HG02642 (cell line): ENCODE measurements around the gene MYO5B.

Experiments
- ATAC-seq: cut with Tn5 transposase; IDR thresholded peaks from one replicate; pipeline ENCODE4 v1.9.1; 2021; ENCODE audit warnings: mild to moderate bottlenecking; ENCODE audit not compliant: unreplicated experiment, poor library complexity

The MYO5B gene

DNA sequence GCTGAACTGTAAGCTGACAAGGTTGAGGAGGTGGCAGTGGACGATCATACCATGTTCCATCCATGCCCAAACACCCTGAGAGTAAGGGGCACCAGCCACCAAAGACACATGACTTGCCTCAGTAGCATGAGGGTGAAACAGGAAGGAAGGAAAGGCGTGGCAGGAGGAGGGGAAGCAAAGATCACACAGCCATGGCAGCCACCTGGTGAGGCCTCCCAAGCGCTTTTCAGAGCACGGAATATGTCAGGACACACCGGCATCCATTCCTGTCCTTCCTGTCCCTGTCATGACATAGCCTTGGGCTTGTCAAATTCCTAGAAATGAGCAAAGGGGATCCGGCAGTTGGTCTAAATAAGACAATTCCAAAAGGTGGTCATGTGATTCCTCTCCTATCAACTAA is 118.7 kb downstream of the MYO5B start:
- ATAC-seq, result no peak

DNA sequence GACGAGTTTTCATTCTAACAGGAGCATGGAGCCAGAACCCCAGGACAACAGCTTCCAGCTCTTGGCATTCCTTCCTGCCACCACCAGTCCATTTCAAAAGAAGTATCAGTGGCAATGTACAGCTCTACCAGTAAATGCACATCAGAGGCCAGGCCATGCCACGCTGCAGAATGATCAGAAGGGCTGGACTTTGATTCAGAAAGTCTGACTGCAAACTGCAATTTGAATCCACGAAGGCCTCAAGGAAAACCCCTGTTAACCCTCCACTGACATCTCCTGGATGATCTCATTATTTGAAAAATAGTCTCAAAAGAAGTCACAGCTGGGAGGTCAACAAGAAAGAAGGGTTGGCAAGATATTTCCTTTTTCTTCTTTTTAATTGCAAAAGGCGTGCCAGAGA is 119.2 kb downstream of the MYO5B start:
- ATAC-seq, result no peak

DNA sequence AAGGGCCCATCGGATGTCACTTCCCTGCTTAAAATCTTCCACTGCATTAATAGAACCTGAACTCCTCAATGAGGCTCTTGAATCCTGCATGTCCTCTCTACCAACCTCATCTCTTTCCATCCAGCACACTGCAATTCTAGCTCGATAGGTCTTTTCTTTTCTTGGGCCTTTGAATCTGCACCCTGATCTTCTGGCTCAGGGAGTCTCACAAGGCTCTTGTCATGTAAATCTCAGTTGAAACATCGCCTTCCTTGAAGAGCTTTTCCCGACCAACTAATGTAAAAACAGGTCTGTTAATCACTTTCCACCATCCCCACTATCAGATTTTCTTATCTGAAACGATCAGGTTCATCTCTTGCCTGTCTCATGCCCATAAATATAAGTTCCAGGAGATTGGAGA is 120.5 kb downstream of the MYO5B start:
- ATAC-seq, result no peak

DNA sequence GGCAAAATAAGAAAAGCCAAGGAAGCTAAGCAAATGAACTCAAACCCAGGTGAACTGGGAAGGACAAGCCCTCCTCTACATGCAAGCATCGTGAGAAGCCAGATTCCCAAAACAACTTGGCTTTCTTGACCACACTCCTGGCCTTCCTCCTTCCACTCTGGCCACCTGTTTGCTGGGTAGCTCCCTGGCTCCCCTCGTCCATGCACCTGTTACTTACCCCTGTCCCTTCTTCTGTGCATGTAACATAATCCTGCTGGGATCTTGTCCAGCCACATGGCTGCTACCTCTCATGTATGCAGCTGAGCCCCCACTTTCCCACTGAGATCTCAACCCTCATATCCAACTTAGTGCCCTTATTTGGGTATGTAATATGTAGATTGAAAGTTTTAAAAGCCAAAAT is 121.6 kb downstream of the MYO5B start:
- ATAC-seq, result no peak

DNA sequence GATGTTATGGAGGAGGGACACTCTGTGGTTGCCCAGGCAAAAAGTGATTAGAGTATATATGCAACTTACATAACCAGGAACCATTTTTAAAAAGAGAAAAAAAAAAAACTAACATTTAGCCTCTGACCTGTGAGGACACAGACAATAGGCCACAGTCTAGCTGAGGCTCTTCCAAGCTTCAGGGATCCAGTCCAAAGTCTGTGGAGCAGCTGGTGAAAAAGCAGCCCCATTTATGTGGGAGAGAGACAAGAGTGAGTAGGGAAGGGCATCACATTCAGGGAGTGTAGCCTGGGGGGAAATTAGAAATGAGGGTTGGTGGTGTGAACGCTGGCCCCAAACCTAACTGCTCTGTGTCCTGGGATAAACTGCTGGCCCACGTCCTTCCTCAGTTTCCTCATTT is 122.8 kb downstream of the MYO5B start:
- no peak for ATAC-seq

DNA sequence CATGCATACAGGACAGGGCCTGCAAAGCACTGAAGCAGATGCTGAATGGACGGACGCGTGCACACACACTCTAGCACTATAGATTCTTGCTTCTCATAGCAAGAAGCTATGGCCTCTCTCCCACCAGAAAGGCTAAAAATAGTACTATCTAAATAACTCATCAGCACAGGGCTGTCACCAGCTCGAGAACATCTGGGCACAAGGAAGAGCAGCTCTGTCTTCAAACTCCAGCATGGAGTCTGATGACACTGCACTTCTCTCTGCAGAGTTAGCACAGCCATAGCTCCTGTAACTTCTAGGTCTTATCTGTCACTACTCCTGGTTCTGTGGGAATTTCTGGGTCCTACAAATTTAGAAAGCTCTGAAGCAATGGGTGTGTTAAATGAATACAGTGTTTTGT is 123.5 kb downstream of the MYO5B start:
- ATAC-seq, result no peak

DNA sequence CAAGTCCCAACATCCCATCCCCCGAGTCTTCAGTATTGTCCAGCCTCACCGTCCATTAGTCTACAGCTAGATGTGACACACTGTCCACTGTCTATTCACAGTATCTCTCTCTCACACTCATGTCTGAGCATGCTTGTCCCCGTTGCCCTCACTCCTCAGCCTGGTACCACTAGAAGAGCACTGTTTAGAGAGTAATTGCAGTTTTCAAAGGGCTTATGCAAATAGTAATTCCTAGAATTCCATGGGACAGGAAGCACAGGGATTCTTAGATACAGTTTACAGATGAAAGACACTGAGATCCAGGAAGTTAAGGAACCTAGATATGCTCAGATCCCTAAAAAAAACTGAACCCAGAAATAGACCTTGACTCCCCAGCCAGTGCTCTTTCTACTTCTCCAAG is 125.5 kb downstream of the MYO5B start:
- no peak for ATAC-seq

DNA sequence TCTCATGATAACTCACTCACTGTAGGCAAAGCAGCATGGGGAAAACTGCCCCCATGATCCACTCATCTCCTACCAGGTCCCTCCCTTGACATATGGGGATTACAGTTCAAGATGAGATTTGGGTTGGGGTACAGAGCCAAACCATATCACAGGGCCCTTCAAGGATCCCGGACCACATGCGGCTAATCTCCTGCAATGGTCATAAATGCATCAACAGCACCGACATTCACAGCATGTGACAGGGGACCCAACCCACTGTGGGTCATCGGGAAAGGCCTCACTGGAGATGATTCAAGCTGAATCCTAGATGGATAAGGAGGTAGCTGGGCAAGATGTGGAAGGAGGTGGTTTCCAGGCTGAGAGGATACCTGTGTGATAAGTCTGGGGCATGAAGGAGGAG is 129.4 kb downstream of the MYO5B start:
- no peak for ATAC-seq

DNA sequence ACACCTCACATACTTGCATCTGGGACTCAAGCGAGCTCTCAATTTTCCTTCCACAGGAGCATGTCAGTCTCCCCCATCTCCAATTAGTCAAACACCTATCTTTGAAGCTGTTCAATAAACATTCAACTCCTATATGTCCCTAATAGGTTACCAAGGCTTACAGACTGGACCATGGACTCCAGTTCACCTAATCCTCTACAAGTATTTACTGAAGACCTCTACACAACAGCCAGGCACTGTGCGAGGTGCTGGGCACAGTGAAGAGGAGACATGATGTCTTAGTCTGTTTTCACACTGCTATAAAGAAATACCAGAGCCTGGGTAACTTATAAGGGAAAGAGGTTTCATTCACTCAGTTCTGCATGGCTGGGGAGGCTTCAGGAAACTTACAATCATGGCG is 129.9 kb downstream of the MYO5B start:
- ATAC-seq, result no peak

DNA sequence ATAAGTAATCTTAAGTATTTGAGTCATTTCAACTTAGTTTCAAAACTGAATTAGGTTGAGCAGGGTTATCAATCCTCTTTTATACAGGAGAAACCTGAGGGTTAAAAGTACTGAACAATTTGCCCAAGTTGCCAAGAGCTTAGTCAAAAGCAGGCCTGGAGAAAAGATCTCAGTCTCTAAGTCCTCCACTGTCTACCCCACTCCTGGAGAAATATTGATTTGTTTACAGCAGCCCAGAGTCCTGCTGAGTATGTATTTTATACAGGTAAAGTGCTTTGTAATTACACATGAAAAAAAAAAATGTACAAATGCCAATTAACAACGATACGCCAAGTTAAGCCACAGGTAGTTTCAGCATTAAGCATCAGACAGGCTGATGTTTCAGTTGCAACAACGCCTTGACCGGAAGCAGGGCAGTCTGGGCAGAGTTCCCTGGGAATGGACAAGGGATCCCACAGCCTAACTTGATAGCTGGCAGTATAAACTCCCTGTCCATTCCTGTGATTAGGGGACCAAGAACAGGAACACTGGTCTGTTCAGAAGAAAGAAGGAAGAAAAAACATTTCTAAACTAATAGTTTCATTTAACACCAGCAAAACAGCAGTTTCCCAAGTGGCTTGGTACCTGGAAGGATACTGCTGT is 132.9 kb downstream of the MYO5B start:
- ATAC-seq, result no peak

DNA sequence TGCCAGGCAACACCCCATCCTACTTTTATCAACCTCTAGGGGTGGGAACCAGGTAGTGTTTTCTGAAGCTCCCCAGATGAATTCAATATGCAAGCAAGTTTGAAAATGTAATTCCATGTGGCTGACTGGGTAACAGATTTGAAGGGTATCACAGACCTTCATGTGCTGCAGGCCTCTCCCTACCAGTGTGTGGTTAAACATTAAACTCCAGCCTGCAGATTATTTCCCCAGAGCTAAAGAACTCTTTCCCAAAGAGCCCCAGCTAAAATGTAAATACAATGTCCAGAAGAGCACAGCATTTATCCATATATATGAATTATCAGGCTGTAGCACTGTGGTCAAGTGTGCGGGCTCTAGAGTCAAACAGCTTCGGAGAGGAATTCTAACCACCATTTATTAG is 134.1 kb downstream of the MYO5B start:
- no peak for ATAC-seq

DNA sequence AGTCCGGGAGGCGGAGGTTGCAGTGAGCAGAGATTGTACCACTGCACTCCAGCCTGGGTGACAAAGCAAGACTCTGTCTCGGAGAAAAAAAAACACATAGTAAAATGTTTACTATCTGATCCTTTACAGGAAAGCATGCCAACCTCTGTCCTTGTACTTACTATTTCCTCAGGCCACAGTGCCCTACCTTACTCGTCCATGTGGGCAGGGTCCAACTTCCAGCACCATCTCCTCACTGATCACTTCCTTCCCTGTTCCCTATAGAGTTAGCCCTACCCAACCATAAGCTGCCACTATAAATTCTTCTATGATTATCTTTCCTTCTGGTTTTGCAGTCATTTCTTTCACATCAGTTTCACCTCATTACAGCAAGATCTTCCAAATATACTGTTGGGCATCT is 136.2 kb downstream of the MYO5B start:
- no peak for ATAC-seq

DNA sequence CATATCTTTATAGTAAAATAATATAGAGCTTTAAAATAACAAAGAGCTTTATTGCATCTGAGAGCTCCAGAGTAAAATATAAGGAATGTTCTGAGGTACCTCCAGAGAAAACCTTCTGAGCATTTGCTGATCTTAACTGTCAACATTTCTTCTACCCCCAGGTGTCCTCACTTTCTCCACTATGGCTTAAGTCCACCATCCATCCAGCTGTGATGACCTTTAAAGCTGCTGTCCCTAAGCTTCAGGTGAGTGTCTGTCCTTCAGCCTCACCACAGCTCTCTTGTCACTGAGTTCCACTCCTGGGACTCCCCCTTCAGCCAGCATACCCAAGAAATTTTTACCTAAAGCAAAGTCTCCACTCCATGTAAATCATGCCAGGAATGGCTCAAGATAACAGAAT is 137.9 kb downstream of the MYO5B start:
- no peak for ATAC-seq

DNA sequence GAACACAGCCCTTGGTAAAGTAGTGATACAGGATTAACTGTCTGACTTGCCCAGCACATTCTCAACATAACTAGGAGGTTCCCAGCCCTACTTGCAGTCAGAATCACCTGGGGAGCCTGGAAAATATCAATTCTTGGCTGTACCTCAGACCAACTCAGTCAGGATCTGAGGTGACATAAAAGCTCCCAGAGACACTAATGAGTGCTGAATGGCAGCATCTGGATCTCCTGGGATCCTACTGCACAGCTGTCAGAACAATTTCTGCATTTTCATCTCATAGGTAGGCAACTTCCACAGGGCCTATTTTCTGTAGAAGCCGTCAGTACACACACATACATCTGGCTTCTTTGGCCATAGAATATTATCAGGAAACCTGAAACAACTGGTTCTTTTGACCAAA is 138.8 kb downstream of the MYO5B start:
- no peak for ATAC-seq

DNA sequence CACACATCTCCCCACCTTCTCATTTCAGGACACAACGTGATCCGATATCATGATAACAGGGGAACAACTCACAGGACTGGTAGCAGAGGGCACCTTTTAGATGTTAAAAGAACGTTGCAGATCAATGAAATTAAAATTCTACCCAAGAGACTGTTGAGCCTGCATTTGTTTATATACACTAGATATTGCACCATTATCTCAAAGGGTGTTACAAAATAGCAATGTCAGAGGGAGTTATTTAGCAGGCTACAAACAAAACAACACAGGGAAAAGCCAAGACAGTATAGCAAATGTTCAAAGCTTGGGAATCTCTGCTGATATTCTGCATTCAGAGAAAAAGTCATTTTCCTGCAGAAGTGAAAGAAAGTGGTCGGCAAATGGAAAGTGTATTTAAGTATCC is 139.5 kb downstream of the MYO5B start:
- no peak for ATAC-seq

DNA sequence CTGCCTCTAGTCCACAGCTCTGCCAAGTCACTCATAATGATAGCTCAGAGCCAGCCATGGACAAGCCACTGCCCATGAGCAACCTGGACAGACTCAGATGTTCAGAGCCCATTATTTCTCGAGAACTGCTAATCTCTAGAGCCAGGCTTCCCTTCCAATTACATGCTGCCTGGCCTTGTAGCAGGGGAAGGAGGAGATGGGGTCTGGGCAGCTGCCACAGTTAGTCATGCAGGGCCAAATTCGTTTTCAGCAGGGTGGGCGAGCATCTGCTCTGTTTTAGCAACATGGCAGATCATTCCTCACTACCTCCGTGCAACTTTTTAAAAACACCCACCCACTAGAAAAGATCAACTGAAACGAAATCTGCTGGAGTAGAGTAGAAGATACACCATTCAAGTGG is 141.8 kb downstream of the MYO5B start:
- no peak for ATAC-seq

DNA sequence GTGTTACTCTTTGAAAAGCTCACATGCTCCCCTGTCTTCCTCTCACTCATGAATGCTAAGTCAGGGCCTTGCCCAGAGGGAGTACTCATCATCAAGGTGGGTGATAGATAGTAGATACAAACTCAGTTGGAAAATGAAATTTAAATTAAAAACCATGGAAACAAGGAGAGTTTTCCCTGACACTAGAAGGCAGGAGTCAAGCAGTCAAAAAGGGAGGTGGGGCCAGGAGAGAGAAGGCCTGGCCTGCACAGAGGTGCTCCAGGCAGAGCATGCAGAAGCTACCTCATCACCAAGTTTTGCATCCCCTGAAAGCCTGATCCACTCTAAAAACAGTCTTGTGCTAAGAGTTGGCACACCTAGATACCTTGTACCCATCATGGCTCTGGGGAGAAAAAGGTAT is 143.7 kb downstream of the MYO5B start:
- no peak for ATAC-seq

DNA sequence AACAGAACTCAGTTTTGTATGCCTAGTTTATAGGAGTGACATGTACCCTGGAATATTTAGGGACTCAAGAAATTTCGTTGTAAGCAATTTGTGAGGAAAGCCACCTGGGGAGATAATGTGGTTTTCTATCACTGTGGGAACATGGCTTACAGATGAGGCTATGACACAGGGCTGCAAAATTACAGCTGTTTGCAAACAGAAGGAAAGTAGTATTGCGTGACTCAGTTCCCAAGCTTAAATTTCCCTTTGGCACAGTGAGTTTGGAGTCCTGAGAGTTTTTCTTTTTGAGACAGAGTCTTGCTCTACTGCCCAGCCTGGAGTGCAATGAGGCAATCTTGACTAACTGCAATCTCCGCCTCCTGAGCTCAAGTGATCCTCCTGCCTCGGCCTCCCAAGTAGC is 149.8 kb downstream of the MYO5B start:
- ATAC-seq, result no peak

DNA sequence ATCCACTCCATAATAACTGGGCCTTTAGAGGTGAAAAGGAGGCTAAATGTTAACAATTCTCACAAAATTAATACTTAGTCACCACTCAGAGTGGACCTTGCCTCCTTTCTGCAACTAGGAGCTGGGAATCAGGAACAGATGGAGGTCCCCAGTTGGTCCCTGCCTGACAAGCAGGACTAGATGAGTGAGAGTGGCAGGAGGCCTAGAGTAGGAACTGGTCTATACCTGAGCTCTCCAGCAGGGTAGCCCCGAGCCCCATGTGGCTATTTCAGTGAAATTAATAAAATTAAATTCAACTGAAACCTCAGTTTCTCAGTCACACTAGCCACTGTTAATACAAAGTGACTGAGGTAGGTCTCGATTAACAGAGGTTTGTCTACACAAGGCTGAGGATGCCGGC is 150.5 kb downstream of the MYO5B start:
- no peak for ATAC-seq

DNA sequence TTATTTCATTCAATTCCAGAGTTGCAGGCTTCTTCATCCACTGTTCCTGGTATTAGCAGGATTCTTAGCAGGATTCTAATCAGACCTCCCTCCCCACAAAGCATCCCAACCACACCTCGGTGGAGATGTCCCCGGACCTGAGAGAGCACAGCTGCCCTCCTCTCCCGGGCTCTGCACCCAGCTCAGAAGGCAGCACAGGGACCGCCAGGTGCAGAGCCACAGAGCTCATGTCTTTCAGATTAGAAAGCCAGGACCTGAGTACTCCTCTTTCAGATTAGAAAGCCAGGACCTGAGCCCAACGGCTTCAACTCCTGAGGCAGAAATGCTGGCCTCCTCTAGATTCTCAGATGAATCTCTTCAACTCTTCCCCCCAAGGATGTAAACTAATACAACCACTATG is 152.3 kb downstream of the MYO5B start:
- ATAC-seq, result no peak

DNA sequence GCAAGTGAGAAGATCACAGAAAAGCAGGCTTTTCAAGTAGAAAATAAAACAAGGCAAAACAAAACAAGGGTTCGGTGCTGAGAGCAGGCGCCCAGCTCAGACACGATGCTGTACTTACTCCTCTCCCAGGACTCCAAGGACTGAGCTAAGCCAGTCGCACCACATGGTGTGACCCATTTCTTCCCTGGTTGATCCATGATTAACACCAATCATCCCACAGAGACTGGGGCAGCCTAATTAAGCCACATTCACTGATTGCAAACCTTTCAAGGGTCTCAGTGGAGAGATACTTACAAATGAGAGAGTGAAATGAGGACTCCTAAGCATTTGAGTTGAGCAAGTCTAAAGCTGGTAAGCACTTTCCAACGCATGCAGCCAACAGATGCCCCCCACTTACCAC is 155.2 kb downstream of the MYO5B start:
- ATAC-seq, result no peak

DNA sequence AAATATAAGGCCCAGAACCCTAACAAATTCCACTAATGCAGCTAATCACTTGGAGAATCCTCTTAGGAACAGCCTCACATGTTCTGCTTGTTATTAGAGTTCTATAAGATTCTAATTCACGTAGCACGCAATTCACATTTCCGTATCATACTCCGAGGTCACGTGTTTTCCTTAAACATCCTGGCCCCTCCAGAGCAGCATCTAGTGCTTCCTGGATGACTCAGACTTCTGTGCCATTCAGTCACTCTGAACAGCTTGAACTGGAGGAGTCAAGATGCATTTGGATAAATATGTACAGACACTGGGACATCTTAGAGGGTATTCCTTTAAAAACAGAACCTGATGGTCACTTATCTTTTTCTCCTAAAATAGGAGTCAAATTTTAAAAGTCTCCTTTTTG is 156.5 kb downstream of the MYO5B start:
- no peak for ATAC-seq

DNA sequence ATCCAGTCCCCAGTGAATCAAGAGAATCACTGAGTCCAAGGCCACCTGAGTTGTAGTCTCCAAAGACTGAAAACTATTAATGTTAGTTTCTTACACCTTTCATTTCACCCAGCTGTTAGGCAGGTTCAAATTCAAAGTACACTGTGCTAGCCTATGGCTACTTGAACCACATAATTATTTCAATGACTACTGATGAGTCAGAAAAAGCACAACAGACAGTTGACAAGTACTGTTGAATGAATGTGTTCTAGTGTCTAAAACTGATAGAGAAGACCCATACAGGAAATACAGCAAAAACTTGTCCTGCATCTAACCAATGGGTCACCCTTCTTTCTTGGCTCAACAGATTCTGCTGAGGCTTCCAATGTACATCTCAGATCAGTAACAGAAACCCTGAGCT is 160.9 kb downstream of the MYO5B start:
- ATAC-seq, result no peak
